Right lobe of liver (tissue), 6 donors: Measurements from ENCODE around the gene TMA16. TPM values are rescaled to one million over a fixed set of nuclear protein-coding genes. Genes with fewer than 3 reads are reported as not detected.

Experiments
- ATAC-seq, 4 donors: fragments of 200-7000 bp; cut with Tn5 transposase; one replicate each; pipeline ENCODE4 v1.9.1; 2020; ENCODE audit warnings: mild to moderate bottlenecking in 4 of 4, moderate library complexity in 4 of 4
- DNase-seq, 3 donors: peaks; one replicate each; pipeline ENCODE4 v3.0.0-alpha.2; 2020
- H3K27ac ChIP-seq, 3 donors: fragments of 200-600 bp; one replicate each; pipeline ENCODE4 v1.8.0; 2022
- H3K27me3 ChIP-seq, 2 donors: fragments of 200-600 bp; one replicate each; pipeline ENCODE4 v1.8.0; 2022
- H3K36me3 ChIP-seq, 4 donors: fragments of 200-600 bp; sonication (generic) in 1 of 4; one replicate each; pipeline versions ENCODE4 v1.5.1 to v1.8.0; 2017 to 2022; ENCODE audit warnings: control low read depth in 1 of 4
- H3K4me1 ChIP-seq, 4 donors: fragments of 200-600 bp; sonication (generic) in 1 of 4; one replicate each; pipeline versions ENCODE4 v1.5.1 to v1.8.0; 2017 to 2022; ENCODE audit warnings: control low read depth in 1 of 4
- H3K4me3 ChIP-seq, 3 donors: fragments of 200-600 bp; one replicate each; pipeline ENCODE4 v1.8.0; 2022
- H3K9me3 ChIP-seq, 4 donors: fragments of 200-600 bp; sonication (generic) in 1 of 4; one replicate each; pipeline versions ENCODE4 v1.5.1 to v1.8.0; 2017 to 2022; ENCODE audit warnings: control low read depth in 1 of 4
- POLR2A ChIP-seq: fragments of 450-650 bp; IDR thresholded peaks from one replicate; pipeline ENCODE4 v1.6.1; 2017; ENCODE audit warnings: antibody characterized with exemption, mild to moderate bottlenecking
- WGBS: methylation state at CpG from one replicate; pipeline ENCODE4 v1.1.6; 2018; ENCODE audit warnings: low coverage, low lambda C conversion rate; ENCODE audit not compliant: insufficient coverage; ENCODE audit errors: missing lambda C conversion rate; 5-methylcytosine and 5-hydroxymethylcytosine counted together
- intact Hi-C, 2 donors: fragments of 100-400 bp; cut with DNase I; formaldehyde crosslinking; loops; one replicate each; pipeline versions ENCODE4 v1.11.2 to v1.14.1; 2022
- total RNA-seq, 6 experiments: library from RNA; depleted of rRNA in 2 of 6; stranded (reverse); fragments of >200 nt in 2 of 6; fragmentation: NEBNext Ultra II Directional in 3 of 6; extraction: Animal tissue kit (Norgen Biotek cat#: 25700) in 3 of 6; gene quantifications; one replicate each; pipeline versions ENCODE4 v1.1.0 to v1.2.4, GENCODE V29; 2016 to 2023
- TF ChIP-seq, protein P1 (sequence below), 4 donors: fragments of 200-600 bp in 3 of 4; fragments of 450-650 bp in 1 of 4; IDR thresholded peaks; one replicate each; pipeline versions ENCODE4 v1.5.1 to v1.8.0; 2016 to 2022; ENCODE audit warnings: antibody characterized with exemption in 4 of 4, mild to moderate bottlenecking in 2 of 4
- donor health status: DM: no; HTN: yes; CAD: no.
- donor health status: DM: no; HTN: no; CAD: no.
- donor health status: DM: no; HTN: no; CAD: no.
- donor health status: DM: no; HTN: yes; CAD: no.
- donor health status: DM: no; HTN: yes; CAD: no.

Gene TMA16
- total RNA-seq, 6 experiments from 2014 or later: 6.0 to 27.0 (median 11.9) TPM

DNA sequence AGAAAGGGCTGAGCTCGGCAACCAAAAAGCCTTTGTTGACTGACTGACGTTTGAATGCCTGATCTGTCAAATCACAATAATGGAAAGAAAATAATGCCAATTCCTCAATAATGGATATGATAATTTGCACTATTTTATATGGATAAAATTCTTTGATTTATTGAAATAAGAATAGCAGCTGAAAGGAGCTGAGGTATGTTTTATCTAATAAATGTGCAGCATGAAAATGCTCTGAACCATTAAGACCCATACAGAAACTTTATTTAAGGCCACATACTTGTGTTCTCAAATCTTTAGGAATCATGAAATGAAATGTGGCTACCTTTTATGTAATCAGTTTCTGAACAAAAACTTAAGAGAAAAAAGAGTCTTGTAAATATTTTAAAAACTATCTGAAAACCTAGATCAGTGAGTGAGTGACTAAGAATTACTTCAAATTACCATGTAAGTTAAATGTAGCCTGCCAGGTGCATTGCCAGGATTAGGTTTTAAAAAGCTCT is 69.8 kb downstream of the TMA16 start:
- Histone ChIP-seq H3K4me3 (no peak overlapping the region), H3K36me3 (no peaks in the 10 kb centered on the region), H3K27me3 (no peaks in the 10 kb centered on the region), H3K27ac (no peak overlapping the region), H3K4me1 (peaks cover 0 to 2% (median 0%) of the 10 kb centered on the region in 4 donors), H3K9me3 (peaks cover 0 to 4% (median 0%) of the 10 kb centered on the region in 4 donors)
- 83% methylated on average over 2 of the region's 2 CpGs for WGBS
- TF ChIP-seq POLR2A: no peak
- TF ChIP-seq, protein P1, sequence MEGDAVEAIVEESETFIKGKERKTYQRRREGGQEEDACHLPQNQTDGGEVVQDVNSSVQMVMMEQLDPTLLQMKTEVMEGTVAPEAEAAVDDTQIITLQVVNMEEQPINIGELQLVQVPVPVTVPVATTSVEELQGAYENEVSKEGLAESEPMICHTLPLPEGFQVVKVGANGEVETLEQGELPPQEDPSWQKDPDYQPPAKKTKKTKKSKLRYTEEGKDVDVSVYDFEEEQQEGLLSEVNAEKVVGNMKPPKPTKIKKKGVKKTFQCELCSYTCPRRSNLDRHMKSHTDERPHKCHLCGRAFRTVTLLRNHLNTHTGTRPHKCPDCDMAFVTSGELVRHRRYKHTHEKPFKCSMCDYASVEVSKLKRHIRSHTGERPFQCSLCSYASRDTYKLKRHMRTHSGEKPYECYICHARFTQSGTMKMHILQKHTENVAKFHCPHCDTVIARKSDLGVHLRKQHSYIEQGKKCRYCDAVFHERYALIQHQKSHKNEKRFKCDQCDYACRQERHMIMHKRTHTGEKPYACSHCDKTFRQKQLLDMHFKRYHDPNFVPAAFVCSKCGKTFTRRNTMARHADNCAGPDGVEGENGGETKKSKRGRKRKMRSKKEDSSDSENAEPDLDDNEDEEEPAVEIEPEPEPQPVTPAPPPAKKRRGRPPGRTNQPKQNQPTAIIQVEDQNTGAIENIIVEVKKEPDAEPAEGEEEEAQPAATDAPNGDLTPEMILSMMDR (IDR thresholded peaks at IDR 0.05): no peak
- no peak for ATAC-seq
- DNase-seq: no peak
- intact Hi-C loops: no loop called here

DNA sequence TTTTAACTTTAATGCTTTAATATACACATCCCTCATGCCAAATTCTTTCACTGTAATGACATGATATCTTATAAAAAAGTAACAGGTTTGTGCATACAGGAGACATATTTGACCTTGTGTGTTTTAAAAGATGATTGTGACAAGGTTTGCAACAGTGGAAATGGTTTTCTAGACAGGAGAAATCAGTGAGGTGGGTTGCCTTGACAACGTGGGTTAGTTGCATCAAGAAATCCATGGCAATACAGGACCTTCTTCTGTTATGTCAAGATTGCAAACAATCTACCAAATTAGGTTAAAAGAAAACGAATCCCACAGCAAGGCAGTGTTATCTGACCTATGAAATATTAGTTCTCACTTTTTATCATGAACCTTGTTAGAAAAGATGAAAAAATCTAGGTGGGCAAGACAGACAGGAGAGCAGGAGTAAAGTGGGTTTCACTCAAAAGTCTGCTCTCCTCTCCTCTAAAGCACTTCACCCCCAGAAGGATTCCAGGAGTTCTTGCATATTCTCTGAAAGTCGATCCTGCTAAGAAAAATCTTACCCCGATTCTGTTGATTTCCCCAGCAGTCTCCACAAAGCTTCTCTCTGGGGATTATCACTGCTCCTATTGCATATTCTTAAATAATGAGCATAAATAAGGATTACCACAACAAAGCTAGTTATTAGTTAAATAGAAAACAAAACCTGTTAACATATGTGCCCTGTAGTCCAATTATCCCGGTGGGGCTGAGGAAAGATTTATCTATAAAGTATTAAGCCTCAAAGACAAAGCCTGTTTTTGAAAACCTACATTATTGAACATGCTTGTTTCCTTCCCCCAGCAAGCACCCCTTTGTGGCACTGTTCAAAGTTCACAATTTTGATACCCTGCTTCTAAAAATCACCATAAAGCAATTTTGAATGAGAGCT is 71.0 kb downstream of the TMA16 start:
- DNase-seq (no peak), ATAC-seq (no peak)
- Histone ChIP-seq H3K4me3 (no peak overlapping the region), H3K9me3 (peaks cover 0 to 4% (median 0%) of the 10 kb centered on the region in 4 donors), H3K27ac (no peak overlapping the region), H3K27me3 (no peaks in the 10 kb centered on the region), H3K4me1 (peaks cover 0 to under 1% (median 0%) of the 10 kb centered on the region in 4 donors), H3K36me3 (no peaks in the 10 kb centered on the region)
- TF ChIP-seq, protein P1 (IDR thresholded peaks at IDR 0.05): no peak
- no peak for TF ChIP-seq POLR2A
- intact Hi-C loops: no loop called here
- 32% methylated on average over 5 of the region's 5 CpGs for WGBS

DNA sequence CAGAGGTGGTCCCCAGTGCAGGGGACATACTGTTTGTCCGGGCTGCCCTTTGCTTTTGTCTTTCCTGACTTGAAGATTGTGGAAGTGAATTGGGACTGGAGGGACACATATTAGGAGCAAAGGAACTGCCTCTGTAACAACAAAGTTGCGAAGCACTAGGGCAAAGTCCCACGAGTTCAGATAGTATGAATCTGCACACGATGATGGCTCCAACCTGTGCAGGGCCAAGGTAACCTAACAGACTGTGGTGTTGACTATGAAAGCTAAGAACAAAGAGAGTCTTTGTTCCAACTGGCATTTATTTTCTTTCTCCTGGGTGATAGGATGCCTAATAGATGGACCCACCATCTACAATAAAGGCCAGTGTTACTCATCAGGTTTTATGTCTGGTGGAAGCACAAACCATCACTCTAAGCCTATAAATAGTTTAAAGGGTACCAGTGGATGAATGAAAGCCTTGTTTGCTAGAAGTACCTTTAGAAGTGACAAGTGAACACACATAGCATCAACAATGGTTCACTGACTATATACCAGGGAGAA is 71.8 kb downstream of the TMA16 start:
- Histone ChIP-seq H3K27ac (no peak overlapping the region), H3K27me3 (no peaks in the 10 kb centered on the region), H3K9me3 (no peaks in the 10 kb centered on the region), H3K36me3 (no peaks in the 10 kb centered on the region), H3K4me3 (no peak overlapping the region), H3K4me1 (no peaks in the 10 kb centered on the region)
- intact Hi-C loops: no loop called here
- DNase-seq (no peak), ATAC-seq (no peak)
- WGBS: 37% methylated on average over 4 of the region's 4 CpGs
- TF ChIP-seq, protein P1 (IDR thresholded peaks at IDR 0.05): no peak
- no peak for TF ChIP-seq POLR2A

DNA sequence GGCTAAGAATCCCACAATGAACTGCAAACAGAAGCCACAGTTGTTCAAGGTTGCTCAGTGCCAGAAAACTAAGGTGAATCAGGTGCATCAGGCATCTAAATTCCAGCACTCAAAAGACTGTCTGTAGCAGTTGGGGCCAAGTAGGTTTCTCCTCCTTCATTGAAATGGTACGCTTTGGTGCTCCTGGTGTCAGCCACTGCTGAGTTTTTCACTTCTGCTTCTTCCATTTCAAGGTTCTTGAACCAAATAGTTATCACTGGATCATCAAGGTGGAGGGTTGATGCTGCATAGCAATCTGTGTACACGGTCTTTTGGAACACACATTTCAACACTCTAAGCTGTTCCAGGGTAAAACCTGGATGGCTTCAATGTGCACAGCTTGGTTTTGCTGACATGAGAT is 74.4 kb downstream of the TMA16 start:
- Histone ChIP-seq H3K9me3 (no peaks in the 10 kb centered on the region), H3K27me3 (no peaks in the 10 kb centered on the region), H3K4me3 (no peak overlapping the region), H3K27ac (no peak overlapping the region), H3K36me3 (no peaks in the 10 kb centered on the region), H3K4me1 (no peaks in the 10 kb centered on the region)
- TF ChIP-seq, protein P1 (IDR thresholded peaks at IDR 0.05): no peak
- DNase-seq (no peak), ATAC-seq (no peak)
- WGBS: 60% methylated on average over 1 of the region's 2 CpGs
- intact Hi-C loops: no loop called here

Other genes starting within 250 kb of the TMA16 start
- 1 to 10 TPM; 1.6 to 6.8 (median 5.6) TPM for gene NPY1R, start 162.1 kb upstream of the TMA16 start, total RNA-seq
- gene NPY5R, start 150.8 kb upstream of the TMA16 start, total RNA-seq: under 1 TPM in 4 of 6 experiments, not detected in 2; 0.11 to 0.62 (median 0.21) TPM
- gene TKTL2, start 20.9 kb upstream of the TMA16 start, total RNA-seq: not detected